SKM-1 (cell line): ENCODE data around the gene TMSB10.
"Not testable (repeated sequence)": the region's sequence is repeated elsewhere in the genome, so short reads cannot be mapped to it uniquely, and the experiment has no call there.

Source experiments
- DNase-seq: peaks from one replicate; lab custom pipeline; 2025; ENCODE audit not compliant: unreplicated experiment; lab: John Stamatoyannopoulos, UW

The TMSB10 gene

DNA sequence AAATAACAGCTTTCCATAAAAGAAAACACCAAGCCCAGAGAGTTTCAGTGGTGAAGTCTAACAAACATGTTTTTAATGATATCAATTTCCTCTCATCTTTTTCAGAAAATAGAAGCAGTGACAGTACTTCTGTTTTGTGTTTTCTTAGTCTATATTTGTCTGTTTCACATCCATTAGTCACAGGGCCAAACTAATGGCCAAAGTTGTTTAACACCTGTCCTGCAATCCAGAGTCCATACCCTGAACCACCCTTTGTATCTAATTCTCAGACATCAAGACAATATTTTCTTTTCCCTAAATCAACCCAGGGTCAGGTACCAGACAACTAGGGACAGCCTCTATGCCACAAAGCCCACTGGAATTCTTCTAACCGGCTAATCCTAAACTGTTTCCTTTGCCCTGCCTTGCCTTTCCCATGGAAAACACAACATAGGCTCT lies 25.9 kb downstream of the TMSB10 start:
- no peak for DNase-seq

DNA sequence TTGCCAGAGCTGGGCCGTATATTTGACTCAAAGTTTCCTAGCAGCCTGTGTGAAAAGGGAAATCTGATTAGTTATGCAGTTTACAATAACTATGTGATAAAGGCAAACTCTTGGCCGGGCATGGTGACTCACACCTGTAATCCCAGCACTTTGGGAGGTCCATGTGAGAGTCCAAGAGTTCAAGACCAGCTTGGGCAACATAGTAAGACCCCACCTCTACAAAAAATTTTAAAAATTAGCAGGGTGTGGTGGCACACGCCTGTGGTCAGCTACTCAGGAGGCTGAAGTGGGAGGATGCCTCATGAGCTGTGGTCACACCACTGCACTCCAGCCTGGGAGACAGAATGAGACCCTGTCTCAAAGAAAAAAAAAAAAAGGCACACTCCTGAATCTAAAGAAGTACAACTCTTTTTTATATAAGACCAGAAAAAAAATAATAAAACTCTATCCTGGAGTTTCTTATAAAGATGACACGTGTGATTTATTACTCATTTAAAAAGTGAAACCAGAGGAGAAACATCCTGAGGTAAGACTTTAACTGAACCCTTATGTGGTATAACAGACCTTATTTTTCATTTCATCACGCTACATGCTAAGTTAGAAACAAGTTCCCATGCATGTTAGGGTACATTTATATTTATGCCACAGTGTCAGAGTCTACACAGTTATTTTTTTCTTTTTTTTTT lies 32.9 kb downstream of the TMSB10 start:
- DNase-seq: no peak

DNA sequence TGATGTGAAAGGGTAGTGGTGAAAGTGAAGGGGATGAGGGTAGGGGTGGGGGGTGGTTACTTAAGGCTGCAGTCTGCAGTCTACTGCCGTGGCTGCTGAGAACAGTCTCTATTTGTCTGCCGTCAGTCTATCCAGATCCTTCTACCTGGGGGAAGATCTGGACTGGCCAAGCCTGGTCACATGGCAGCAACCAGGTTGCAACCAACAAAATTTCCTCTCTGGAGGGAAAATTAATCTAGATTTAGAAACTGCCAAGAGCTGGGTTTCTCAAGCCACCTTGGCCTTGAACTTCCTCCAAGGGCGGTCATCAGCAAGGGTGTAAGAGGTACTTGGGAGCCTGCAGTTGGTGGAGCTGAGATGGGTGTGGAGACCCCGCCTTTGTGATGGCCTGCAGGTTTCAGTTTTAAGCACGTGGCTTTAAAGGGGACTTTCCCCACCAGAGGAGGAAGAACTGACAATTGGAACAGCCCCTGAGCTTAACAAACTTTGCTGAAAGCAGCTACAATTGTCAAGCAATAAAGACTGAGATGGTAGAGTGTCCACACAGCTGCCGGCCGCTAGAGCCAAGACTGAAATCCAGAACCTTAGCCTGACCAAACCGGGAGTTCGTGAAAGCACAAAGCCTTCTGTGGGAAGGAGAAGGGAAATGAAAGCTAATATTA lies 34.1 kb downstream of the TMSB10 start:
- DNase-seq: peak; percentile 72

DNA sequence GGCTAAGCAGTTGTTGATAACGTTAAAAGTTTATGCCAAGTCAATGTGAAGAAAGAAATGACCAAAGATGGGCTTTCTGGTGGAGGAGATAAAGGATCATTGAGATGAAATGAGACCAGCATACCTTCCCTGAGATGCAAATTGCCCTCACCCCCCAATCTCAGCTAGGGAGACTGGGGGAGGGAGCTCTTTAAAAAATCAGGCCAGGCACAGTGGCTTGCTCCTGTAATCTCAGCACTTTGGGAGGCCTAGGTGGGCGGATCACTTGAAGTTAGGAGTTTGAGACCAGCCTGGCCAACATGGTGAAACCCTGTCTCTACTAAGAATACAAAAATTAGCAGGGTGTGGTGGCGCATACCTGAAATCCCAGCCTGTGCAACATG lies 34.6 kb downstream of the TMSB10 start:
- DNase-seq: no peak

DNA sequence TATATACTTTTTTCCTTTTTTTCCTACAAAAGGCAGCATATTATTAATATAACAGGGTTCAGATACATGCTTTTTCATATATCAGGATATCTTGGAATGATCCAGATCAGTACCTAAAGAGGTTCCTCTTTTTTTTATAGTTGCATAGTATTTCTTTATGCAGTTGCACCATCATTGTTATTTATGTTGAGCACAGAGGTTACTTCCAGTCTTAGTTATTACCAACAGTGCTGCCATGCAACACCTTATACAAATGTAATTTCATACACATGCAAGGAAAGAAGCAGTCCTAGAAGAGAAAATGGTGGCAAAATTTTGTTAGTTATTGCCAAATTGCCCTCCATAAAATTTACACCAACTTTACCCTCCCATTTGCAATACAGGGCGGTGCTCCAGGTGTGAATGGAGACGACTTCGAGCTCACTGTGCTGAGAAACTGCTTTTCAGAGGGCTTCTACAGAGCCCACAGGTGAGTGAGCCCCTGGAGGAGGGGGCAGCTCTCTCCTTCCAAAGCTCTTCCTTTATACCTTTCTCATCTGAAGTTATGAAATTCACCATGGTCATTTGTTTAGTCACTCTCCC lies 35.5 kb downstream of the TMSB10 start:
- DNase-seq: peak; percentile 79

DNA sequence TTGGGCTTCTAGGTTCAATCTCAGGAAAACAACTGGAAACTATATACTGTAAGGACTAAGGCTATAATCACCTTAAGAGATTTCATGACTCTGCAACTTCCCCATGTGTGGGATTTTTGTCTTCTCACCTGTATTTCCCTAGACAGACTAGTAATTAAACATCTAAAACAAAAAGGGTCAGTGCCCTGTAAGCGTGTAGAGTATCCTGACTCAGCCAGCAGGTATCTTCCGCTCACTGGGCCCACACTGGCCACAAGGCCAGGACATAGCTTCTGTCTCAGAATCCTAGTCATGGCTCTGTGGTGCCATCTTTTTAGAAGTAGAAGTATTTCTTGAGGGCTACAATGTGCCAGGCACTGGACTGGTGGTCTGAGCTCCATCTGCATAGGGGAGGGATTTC lies 36.7 kb downstream of the TMSB10 start:
- DNase-seq: no peak

DNA sequence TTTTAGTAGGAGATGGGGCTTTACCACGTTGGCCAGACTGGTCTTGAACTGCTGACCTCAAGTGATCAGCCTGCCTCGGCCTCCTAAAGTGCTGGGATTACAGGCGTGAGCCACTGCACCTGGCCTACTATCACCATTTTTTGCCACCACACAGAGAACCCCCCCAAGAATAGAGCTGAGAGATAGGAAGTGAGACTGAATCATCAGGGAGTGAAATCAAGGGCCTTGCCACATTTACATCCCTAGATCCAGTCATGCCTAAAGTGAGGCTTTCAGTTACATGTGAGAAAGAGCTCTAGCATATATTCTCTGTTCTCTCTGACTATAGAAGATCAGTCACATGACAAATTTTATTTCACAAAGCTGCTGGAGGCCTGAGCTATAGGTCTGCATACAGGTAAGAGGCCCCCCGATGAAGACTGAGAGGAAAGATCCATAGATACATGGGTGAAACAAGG lies 37.5 kb downstream of the TMSB10 start:
- DNase-seq: no peak

DNA sequence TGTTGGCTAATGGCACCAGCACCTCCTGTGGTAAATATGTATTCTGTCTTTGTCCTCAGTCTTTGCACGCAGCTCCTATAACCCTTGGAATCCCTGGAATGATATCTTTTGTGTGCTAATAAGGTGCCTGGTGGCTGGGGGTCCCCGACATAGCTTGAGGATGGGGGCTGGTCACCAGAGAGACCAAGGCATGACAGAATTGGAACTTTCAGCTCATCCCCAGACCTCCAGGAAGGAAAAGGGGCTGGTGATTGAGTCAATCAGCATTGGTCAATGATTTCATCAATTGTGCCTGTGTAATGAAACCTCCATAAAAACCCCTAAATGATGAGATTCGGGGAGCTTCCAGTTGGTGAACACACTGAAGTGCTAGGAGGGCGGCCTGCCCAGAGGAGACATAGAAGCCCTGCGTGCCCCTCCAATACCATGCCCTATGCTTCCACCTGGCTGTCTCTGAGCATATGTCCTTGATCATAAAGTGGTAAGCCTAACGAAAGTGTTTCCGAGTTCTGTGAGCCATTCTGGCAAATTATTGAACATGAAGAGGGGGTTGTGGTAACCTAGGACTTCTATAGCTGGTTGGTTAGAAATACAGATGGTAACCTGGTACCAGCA lies 38.9 kb downstream of the TMSB10 start:
- no peak for DNase-seq

DNA sequence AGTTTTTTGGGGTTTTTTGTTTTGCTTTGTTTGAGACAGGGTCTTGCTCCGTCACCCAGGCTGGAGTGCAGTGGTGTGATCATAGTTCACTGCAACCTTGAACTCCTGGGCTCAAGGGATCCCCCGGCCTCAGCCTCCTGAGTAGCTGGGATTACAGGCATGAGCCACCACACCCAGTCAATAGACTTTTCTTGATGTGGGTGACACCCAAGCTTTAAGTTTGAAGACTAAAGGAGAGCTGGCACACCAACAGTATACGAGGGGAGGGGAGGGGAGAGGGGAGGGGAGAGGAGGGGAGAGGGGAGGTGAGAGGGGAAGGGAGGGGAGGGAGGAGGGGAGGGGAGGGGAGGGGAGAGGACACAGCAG lies 40.4 kb downstream of the TMSB10 start:
- DNase-seq: not testable (repeated sequence)

DNA sequence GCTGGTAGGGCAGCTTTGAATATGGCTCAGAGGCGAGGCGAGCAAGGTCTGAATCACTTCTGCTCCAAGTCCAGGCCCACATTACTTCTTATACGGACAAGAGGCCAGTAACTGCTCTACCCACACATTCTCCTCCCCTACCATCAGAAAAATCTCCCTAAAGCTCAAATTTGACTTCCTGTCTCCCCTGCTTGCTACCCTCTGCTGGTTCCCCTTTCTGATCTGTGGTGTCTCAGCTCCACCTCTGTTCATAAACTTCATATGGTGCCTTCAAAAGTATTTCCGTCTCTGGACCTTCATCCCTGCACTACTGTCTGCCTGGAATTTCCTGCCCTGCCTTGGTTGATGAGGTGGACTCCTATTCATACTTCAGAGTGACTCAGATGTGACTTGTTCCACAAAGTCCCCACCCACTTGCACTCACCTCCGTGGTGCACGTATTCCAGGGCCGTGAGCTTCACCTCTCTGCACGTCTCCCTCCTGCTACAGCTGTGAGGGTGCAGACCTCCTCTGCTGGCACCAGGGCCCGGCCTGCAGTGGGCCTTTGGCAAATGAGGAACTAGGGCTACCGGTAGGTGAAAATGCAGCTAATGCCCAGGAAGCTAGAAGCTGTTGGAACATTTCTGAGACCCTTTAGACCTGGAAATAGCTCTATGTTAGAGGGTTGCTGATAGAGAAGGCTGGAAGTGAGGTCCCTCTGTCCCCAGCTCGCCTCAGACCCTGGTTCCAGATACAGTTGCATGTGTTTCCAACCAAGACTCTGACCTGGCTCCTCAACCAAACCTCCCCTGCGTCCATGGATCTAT lies 41.0 kb downstream of the TMSB10 start:
- DNase-seq: peak; percentile 92

DNA sequence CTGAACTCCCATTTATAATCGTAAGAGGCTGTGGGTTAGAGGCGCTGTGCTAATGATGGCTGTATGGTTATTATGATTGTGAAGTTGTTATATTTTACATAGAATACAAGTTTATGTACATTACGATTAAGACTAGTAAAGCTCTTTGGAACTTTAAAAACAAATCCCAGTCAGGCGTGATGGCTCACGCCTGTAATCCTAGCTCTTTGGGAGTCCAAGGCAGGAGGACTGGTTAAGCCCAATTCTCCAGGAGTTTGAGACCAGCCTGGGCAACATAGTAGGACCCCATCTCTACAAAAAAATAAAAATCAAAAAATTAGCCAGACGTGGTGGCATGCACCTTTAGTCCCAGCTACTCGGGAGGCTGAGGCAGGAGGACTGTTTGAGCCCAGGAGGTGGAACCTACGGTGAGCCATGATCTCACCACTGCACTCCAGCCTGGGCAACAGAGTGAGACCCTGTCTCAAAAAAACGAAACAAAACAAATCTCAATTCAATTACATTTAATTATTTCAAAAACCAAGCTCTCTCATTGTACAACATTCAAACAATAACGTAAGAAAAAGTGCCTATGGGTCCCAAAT lies 41.6 kb downstream of the TMSB10 start:
- no peak for DNase-seq

DNA sequence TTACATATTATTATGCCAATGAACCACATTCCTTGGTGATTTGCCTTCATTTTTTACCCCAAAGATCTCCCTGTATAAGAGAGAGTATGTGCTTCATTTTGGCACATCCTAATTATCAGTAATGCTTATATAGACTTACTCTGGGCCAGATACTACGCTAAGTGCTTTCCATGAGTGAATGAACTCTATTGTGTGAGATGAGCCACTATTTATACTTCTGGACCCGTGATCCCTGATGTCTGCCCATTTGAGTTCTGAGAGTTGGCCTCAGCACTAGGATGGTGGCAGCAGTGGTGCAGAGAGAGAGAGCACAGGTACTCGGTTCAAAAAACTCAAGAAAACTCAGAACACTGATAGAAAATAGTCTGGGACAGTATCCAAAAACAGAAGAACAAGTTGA lies 48.1 kb downstream of the TMSB10 start:
- DNase-seq: no peak

DNA sequence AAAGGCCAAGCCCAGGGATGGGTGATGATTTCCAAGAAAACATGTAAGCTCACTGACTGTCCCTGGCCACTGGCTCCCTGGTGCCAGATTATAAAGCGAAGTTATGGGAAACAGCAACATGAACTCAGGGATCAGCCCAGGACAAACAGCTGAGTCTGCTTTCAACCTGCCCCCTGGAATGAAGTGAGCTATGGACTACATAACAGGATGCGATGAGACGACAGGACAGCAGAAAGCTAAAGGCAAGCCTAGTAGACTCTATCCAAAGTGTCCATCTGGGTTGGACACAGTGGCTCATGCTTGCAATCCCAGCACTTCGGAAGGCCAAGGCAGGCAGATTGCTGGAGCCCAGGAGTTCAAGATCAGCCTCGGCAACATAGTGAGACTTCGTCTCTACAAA lies 48.9 kb downstream of the TMSB10 start:
- no peak for DNase-seq
